SK-N-DZ (cell line): ENCODE results near the gene CSNK1A1. TPM values are rescaled to one million over a fixed set of nuclear protein-coding genes. Genes with fewer than 3 reads are reported as not detected.
"Not testable (repeated sequence)": the region's sequence is repeated elsewhere in the genome, so short reads cannot be mapped to it uniquely, and the experiment has no call there.

Experiments used
- DNase-seq: peaks from one replicate; pipeline ENCODE4 v3.0.0-alpha.2; 2015; ENCODE audit warnings: low spot score
- polyA plus RNA-seq, 2 experiments: library from polyadenylated mRNA; depleted of rRNA; stranded (reverse); fragments of >200 nt; gene quantifications; 2 replicates each; pipeline ENCODE4 v1.2.3, GENCODE V29; 2014

CSNK1A1 gene
- 106 and 118 TPM in 2 replicates for polyA plus RNA-seq (2014; cell fraction: cytosol; rRNA removed)
- 63.1 and 69.2 TPM in 2 replicates for polyA plus RNA-seq (2014; cell fraction: nucleus; rRNA removed)

DNA sequence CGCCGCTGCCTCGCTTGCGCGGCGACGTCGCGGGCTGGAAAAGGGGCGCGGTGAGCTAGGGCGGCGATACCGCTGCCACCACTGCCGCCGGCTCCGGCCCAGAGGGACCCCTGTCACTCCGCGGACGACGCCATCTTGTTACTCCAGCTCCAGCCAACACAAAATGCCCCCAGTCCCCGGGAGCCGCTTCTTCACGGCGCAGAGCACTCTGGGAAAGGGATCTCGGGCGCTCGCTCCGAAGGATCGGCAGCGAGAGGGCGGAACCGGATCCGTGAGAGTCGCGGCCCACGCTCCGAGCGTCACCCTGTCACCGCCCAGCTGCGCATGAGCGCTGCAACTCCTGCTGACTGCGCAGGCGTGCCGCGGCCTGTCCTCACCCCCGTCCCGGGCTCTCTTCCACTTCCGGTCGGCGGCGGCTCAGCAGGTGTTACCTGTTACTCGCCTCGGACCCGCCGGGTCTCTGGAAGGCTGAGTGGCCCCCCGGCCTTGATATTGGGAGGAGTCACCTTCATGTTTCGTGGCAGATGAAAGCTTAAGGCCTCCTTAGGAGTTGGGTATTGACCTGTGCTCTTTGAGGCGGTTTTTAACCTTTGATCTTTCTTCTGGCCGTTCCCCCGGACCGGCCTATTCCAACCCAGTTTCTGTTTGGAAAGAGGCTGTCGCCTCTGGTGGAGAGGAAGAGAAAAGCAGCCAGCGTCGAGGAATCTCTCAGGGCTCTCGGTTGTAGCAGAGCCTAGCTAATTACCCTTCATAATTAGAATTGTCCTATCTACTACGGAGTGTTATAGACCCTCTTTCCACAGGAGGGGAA is at the start of gene CSNK1A1:
Gene CSNK1A1 (minus strand): TSS at position 213 of the 811 bp plus-strand sequence. CDS start 475 bp downstream, outside the sequence.
- DNase-seq, result peak; percentile 98

DNA sequence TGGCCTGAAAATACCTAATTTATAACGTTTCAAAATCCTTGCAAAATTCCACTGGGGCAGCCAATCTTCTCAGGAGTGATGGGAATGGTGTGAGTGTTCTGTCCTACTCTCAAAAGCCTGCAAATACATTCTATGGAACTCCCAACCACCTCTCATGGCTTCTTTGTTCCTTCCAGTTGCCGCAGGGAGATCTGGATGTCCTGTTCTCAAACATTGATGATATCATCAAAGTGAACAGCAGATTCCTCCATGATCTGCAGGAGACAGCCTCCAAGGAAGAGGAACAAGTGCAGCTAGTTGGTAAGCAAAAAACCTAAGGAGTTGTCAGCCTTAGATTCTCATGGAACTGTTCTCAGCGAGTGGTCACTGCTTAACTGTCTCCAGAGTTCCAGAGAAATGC is 49.7 kb upstream of the CSNK1A1 start:
- no peak for DNase-seq

GRCh38 chr5:149599375-149599774 is 48.1 kb upstream of the CSNK1A1 start:
- DNase-seq, result no peak

GRCh38 chr5:149598966-149599365 is 47.7 kb upstream of the CSNK1A1 start:
- no peak for DNase-seq

- DNase-seq, result not testable (repeated sequence)
Measured at GRCh38 chr5:149598234-149598633, 47.0 kb upstream of the CSNK1A1 start.

GRCh38 chr5:149597618-149598017 is 46.4 kb upstream of the CSNK1A1 start:
- no peak for DNase-seq

DNA sequence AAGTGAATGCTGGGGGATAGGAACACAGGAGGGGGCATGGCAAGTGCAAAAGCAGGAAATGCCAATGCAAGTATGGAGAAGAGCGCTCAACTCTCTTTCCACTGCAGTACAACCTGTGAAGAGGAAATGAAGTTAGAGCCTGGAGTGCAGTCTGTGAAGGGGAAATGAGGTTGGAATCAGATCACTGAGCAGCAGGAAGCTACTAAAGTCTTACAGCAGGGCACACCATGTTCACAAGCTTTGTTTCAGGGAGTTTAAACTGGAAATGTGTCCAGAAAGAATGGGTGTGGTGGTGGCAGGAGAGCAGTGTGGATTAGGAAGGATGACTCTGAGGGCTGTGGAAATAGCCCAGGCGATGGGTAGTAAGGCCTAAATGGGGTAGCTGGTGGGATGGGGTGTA is 45.5 kb upstream of the CSNK1A1 start:
- no peak for DNase-seq

GRCh38 chr5:149595105-149595504 is 43.9 kb upstream of the CSNK1A1 start:
- DNase-seq, result not testable (repeated sequence)

DNA sequence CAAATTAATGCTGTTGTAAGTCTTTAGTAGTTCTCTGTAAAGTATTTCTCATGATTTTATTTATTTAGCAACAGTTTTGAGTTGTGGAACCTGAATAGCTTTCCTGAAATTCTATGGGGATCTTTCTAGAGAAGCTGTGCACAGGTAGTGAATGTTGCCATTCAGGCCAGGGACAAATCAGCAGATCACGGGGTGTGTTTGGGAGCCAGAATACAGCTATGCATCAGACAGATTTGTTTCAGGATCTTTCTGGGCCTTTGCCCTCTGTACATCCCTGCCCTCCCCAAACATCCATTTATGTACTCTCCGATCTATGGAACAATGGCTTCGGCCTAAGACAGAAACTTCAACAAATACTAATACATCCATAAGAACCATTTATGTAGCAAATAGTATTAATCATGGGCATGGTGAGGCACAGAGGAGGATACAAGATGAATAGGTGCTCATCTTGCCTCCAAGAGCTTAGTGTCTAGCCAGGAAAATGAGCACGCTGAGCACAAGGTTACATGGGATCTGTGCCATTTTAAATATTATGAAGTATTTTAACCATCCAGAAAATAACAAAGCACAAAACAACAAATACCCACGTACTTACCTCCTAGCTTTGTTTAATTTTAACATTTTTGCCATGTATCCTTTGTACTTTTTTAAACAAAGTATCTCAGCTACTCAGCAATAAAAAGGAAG is 43.1 kb upstream of the CSNK1A1 start:
- DNase-seq, result no peak

DNA sequence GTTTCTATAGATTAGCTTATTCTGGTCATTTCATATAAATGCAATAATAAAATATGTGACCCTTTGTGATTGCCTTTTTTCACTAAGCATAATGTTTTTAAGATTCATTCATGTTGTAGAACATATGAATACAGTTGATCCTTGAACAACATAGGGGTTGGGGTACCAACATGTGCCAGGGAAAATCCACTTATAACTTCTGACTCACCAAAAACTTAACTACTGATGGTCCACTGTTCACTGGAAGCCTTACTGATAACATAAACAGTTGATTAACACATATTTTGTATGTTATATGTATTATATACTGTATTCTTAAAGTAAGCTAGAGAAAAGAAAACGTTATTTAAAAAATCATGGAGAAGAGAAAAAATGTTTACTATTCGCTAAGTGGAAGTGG is 42.1 kb upstream of the CSNK1A1 start:
- no peak for DNase-seq

GRCh38 chr5:149588936-149589335 is 37.7 kb upstream of the CSNK1A1 start:
- no peak for DNase-seq

- DNase-seq, result no peak
Measured at GRCh38 chr5:149586708-149587318, 35.6 kb upstream of the CSNK1A1 start.

DNA sequence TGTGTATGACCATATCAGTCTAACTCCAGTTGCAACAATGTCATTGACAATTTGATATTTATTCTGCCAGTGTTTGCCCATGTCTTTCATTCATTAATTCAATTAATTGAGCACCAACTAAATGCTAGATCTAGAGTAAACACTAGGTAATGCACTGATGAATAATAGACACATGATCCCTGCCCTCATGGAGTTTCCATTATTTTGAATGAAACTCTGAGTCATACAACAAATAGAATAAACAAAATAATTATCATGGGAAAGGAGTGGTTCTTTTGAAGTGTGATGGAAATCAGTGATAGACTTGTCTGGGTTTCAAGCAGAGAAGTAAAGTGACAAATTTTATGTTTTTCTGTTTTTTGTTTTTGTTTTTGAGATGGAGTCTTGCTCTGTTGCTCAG is 34.7 kb upstream of the CSNK1A1 start:
- no peak for DNase-seq

- no peak for DNase-seq
Measured at GRCh38 chr5:149584121-149584520, 32.9 kb upstream of the CSNK1A1 start.

GRCh38 chr5:149583394-149583793 is 32.2 kb upstream of the CSNK1A1 start:
- DNase-seq, result no peak

DNA sequence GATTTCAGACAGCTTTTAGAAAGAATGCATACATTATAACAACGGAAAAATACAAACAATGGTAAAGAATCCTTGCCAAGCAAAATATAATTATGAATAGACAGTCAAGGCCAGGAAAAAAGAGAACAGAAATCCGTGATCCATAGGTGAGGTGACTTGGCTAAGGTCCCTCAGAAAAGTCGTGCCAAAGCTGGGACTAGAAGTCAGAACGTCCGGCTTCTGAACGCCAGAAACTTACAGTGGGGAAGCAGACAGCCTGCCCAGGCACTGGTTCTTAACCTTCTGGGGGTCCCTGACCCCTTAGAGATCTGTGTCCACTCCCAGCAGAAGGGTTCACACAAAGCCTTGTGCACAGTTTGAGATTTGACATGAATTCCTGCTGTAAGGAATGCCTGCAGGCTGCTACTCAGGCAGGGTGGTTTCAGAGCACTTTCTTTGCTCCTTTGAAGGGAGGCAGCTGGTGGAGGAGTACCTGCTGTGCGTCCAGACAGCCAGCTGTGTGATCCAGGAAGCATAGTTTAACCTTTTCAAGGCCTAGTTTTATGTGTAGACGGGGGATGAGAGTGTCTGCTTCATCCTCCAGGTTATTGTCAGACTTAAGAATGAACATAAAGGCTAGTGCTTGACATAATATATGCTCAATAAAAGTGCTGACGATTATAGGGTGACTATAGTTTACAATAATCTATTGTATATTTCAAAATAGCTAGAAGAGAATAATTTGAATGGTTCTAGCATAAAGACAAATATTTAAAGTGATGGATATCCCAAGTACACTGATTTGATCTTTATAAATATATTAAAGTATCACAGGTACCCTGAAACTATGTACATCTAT is 30.9 kb upstream of the CSNK1A1 start:
- DNase-seq, result no peak

- DNase-seq, result no peak
Measured at GRCh38 chr5:149581192-149581861, 30.1 kb upstream of the CSNK1A1 start, which contains the start of gene ARHGEF37. Gene ARHGEF37, plus strand, starts transcription at chr5:149581498. Its CDS starts 16,272 bp downstream, at chr5:149597770.

GRCh38 chr5:149580808-149581191 is 29.6 kb upstream of the CSNK1A1 start:
- DNase-seq, result no peak

GRCh38 chr5:149578896-149579295 is 27.7 kb upstream of the CSNK1A1 start:
- DNase-seq, result no peak

DNA sequence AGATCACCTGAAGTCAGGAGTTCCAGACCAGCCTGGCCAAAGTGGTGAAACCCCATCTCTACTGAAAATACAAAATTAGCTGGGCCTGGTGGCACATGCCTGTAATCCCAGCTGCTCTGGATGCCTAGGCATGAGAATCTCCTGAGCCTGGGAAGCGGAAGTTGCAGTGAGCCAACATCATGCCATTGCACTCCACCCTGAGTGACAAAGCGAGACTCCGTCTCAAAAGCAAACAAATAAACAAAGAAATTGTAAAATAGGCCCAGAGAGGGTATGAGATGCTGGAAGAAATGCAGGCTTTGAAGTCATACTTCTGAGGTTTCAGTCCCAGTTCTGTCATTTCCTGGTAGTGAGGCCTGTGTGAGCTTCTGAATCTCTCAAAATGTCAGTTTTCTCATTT is 24.8 kb upstream of the CSNK1A1 start:
- no peak for DNase-seq

- DNase-seq, result no peak
Measured at GRCh38 chr5:149575131-149575530, 23.9 kb upstream of the CSNK1A1 start.
